GM19023 (cell line): ENCODE results near the gene ARPIN.
"Not testable (repeated sequence)": the region's sequence is repeated elsewhere in the genome, so short reads cannot be mapped to it uniquely, and the experiment has no call there.

ENCODE experiments used
- ATAC-seq: cut with Tn5 transposase; IDR thresholded peaks from one replicate; pipeline ENCODE4 v1.9.1; 2021; ENCODE audit warnings: mild to moderate bottlenecking, moderate library complexity; ENCODE audit not compliant: unreplicated experiment

Gene ARPIN

DNA sequence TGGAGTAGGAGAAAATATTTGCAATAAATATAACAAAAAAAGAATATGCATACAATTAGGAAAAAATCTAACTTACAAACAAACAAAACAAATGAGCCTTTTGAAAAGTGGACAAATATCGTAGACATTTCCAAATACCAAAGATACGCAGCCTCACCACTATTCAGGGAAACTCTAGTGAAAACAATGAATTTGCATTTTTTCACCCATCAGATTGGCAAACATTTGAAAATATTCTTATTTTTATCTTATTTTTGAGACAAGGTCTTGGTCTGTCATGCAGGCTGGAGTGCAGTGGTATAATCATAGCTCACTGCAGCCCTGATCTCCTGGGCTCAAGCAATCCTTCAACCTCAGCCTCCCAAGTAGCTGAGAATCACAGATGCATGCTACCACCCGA, 34.4 kb downstream of the ARPIN start:
- no peak for ATAC-seq

GRCh38 chr15:89877083-89877425, 35.7 kb downstream of the ARPIN start:
- ATAC-seq, result no peak

GRCh38 chr15:89876396-89877082, 36.2 kb downstream of the ARPIN start:
- ATAC-seq, result no peak

DNA sequence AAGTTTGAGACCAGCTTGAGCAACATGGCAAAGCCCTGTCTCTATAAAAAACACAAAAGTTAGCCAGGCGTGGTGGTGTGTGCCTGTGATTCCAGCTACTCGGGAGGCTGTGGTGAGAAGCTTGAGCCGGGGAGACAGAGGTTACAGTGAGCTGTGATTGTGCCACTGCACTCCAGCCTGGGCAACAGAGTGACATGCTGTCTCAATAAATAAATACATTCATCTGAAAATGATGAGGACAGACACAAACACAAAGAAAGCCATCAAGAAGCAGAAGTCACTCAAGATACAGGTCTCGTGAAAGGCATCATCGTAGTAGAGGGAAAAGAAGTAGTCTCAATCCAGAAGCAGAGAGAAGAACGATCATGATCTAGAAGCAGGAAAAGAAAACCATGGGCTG, 37.0 kb downstream of the ARPIN start:
- ATAC-seq, result no peak

DNA sequence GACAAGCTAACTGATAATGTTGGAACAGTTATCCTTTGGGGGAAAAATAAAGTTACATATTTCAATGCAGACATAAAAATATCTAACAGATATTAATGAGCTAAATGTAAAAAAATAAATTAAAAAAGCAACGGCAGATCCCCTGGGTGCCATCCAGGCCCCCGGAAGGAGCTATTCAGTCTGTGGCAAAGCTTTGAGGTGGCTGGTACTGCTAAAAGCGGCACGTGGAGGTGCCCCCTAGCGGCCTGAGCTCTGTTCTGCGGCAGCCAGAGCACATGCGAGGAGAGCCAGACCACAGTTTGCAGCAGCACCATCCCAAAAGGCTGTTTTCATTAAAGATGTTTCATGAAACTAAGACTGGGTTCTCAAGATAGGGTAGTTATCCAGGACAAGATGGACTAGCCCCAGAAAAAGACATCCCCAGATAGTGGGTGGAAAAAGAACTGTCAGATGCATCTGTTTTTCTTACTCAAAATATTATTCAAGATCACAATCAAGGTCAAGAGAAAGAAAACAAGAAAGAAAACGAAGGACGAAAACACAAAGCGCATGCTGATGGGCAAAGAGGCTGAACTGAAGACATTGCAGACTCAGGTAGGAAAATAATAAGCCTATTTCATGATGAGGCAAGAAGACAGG, 37.7 kb downstream of the ARPIN start:
- peak; percentile 71 for ATAC-seq

DNA sequence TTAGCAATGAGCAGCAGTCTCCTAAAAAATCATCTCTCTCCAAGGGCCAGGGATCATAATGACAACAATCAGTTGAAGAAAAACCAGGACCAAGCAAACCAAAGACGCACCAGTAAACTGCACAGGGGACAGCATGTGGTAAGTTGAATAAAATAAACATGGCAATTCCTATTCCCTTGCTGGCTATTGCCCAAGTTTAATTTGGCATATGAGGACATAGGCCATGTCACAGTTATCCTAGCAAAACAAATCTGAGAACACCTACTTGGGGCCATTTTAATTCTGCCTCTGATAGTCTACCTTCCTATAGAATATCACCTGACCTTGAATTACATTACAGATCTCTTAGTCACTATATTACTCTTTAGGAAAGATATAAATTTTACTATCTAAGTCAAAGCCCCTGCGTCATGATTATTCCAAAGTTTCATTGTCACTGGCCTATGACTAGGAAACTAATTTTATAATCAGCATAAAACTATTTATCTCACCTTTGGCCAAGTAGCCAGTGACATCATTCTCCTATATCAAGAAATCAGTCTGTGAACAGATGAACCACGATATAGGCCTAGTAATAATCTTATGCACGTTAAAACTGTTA, 42.0 kb downstream of the ARPIN start:
- ATAC-seq, result no peak

DNA sequence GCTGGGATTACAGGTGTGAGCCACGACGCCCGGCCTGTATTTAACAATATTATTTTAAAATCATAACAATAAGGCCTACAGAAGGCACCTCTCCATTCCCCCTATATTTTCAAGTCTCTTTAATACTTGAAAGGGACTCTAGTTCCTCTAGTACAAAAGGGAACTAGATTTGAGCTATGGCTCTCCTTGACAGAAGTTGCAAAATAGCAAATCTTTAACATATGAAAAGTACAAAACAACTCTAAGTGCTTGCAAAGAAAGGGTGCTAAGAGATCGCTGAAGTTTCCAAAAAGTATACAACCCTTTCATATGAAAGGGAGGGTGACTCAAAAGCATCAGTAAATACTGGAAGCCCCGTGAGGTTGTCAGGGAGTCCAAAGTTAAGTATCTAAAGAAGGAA, 42.7 kb downstream of the ARPIN start:
- ATAC-seq, result no peak

DNA sequence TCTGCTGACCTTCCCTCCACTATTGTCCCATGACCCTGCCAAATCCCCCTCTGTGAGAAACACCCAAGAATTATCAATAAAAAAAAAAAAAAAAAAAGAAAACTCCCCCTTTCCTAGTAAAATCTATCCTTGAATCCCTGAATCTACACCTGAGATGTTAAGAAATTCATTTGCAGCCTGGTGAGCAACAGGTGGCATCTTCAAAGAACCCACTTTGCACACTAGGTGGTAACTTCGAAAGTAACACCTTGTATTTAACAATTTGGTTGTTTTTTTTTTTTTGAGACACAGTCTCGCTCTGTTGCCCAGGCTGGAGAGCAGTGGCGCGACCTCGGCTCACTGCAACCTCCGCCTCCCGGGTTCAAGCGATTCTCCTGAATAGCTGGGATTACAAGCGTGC, 43.3 kb downstream of the ARPIN start:
- not testable (repeated sequence) for ATAC-seq

DNA sequence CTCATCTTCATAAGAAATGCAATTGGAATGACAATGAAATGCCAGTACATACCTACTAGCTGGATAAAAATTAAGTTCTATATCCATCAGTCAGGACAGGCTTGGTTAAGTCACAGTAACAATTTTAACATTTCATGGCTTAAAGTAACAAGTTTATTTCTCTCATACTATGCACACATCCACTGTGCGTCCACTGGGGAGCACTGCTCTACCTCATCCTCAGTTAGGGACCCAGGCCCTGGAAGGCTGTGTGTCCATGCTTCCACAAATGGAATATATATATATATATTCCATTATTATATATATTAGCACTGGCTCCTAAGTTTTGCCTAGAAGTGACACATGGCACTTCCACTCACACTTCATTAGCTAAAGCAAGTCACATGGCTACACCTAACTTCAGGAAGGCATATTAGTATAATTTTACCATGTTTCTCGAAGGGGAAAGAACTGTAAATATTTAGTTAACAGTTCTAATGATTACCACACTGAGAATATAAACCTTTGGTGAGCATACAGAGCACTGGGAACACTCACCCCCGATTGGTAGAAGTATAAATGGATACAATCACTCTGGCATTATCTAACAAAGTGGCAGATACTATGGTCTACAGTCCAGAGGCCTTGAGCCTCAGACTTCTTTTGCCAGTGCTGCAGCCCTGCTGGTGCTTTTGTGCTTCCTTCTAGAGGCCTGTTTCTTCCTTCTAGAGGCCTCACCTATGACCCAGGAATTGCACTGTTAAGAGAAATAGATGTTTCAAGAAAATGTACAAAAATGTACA, 47.6 kb downstream of the ARPIN start:
- no peak for ATAC-seq

DNA sequence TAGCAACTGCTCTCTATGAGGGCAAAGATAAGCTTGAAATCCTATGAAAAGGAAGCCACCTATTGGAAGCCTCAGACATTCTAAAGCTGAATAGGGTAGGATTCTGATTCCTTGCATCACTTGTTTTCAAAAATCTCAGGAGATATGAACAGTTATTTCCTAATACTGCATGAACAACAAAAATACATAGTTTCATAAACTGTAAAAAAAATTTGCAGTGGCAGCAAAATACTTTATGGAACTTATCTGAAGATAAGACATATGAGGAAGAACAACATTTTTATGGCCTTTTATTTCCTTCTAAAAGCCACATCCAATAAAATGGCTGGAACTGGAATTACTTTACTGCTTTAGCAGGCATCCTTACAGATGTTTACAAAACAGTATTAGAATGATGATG, 48.8 kb downstream of the ARPIN start:
- no peak for ATAC-seq

GRCh38 chr15:89860891-89861290, 51.9 kb downstream of the ARPIN start:
- ATAC-seq, result no peak

- ATAC-seq, result no peak
These were observed 52.3 kb downstream of the ARPIN start for GRCh38 chr15:89860431-89860830.

GRCh38 chr15:89858661-89859458, 53.9 kb downstream of the ARPIN start:
- ATAC-seq, result no peak

DNA sequence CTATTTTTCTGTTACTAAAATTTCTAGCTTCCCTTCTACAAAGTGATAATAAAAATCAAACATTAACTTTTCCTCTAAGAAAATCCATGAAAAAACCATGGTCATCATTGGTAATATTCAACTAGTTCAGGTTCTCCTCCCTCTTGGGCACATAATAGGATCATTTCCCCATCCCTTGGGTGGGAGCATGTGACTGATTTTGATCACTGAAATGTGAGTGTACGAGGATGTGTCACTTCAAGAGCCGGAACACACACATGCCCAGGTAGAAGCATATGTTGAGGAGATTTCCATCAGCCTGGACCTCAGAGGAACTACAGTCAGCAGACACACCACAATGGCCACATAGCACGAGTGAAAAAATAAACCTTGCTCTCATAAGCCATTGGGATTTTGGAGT, 55.1 kb downstream of the ARPIN start:
- no peak for ATAC-seq

GRCh38 chr15:89855948-89856347, 56.8 kb downstream of the ARPIN start:
- ATAC-seq, result no peak

DNA sequence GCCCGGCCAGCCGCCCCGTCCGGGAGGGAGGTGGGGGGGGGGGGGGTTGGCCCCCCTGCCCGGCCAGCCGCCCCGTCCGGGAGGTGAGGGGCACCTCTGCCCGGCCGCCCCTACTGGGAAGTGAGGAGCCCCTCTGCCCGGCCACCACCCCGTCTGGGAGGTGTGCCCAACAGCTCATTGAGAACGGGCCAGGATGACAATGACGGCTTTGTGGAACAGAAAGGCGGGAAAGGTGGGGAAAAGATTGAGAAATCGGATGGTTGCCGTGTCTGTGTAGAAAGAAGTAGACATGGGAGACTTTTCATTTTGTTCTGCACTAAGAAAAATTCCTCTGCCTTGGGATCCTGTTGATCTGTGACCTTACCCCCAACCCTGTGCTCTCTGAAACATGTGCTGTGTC, 57.9 kb downstream of the ARPIN start:
- not testable (repeated sequence) for ATAC-seq

DNA sequence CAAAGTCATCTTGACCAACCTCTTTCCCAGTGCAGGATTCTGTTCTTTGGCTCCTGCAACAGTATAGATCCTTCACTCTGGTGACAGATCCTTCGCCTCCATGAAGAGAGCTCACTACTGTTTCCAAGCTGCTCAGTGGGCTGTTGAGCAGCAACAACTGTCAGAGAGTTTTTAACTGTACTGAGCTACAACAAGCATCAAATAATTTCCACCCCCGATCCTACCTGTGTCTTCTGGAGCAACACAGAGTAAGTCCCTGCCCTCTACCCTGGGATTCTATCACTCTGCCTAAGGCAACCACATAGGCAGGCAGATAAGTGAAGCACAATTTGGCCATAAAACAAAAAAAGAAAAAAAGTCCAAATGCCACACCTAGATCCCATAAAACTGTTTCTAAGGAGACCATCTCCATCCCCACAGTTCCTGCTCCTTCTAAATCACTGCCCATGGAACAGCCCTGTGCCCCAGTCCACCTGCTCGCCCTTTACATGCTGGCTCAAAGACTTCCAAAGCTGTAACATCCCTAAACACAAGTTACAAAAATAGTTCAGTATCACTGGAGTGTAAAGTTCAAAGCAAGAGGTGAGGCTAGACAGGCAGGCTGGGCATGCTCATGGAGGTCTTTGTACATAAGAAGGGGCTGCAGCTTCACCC, 60.3 kb downstream of the ARPIN start:
- ATAC-seq, result no peak

- peak; percentile 59 for ATAC-seq
These were observed 60.9 kb downstream of the ARPIN start for GRCh38 chr15:89851673-89852341.

DNA sequence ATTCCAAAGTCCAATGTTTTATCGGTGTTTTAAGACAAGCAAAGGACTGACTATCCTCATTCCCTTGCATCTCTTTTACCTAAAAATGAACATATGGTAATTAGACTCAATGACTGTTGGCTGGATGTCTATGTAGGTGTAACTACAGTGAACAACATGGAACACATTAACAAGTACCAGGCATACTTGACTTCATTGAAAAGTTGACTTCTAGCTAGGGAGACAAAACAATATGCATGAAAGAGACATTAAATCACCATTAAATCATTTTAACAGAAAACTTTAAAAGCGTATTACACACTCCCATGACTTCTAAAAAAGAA, 63.8 kb downstream of the ARPIN start:
- no peak for ATAC-seq

- no peak for ATAC-seq
These were observed 65.7 kb downstream of the ARPIN start for GRCh38 chr15:89847101-89847500.
